Naive thymus-derived CD8-positive, alpha-beta T cell (primary cell): ENCODE data around the gene CATSPER3. TPM values are rescaled to one million over a fixed set of nuclear protein-coding genes. Genes with fewer than 3 reads are reported as not detected.
"Not testable (repeated sequence)": the region's sequence is repeated elsewhere in the genome, so short reads cannot be mapped to it uniquely, and the experiment has no call there.

ENCODE experiments used
- ATAC-seq, 2 donors: fragments of 150-1000 bp; cut with Tn5 transposase in 1 of 2; sonication (Bioruptor Pico), chemical (Tn5 transposase) in 1 of 2; 1 replicate in 1 of 2; 2 replicates in 1 of 2; pipeline ENCODE4 v1.10.0; 2021; ENCODE audit warnings: mild to moderate bottlenecking in 2 of 2, moderate library complexity in 2 of 2
- POLR2A ChIA-PET: fragments of 350-600 bp; sonication (Branson Sonifier 250); formaldehyde crosslinking; loops from one replicate; lab custom pipeline; 2021; ENCODE audit warnings: antibody characterized with exemption; lab: Charles Lee
- DNase-seq, 10 donors: peaks; one replicate each; pipeline versions ENCODE4 v3.0.0 to v3.0.0-alpha.2; 2020 to 2022
- H3K27ac Mint-ChIP-seq, 10 donors: one replicate each; pipeline ENCODE4 v1.8.0; 2020 to 2022; ENCODE audit warnings: mild to moderate bottlenecking in 10 of 10, mixed read lengths in 10 of 10, moderate library complexity in 4 of 10, inconsistent platforms in 1 of 10
- H3K27me3 Mint-ChIP-seq, 5 donors: one replicate each; pipeline ENCODE4 v1.8.0; 2021 to 2022; ENCODE audit warnings: mixed read lengths in 5 of 5
- H3K36me3 Mint-ChIP-seq, 3 donors: one replicate each; pipeline ENCODE4 v1.8.0; 2020 to 2022; ENCODE audit warnings: mixed read lengths in 3 of 3, mild to moderate bottlenecking in 2 of 3, inconsistent platforms in 1 of 3
- H3K4me1 Mint-ChIP-seq, 4 donors: one replicate each; pipeline ENCODE4 v1.8.0; 2021 to 2022; ENCODE audit warnings: mixed read lengths in 4 of 4
- H3K4me3 Mint-ChIP-seq, 10 donors: one replicate each; pipeline ENCODE4 v1.8.0; 2020 to 2022; ENCODE audit warnings: mild to moderate bottlenecking in 10 of 10, mixed read lengths in 10 of 10, moderate library complexity in 6 of 10, inconsistent platforms in 1 of 10
- H3K9me3 Mint-ChIP-seq, 9 donors: one replicate each; pipeline ENCODE4 v1.8.0; 2020 to 2022; ENCODE audit warnings: mixed read lengths in 9 of 9, mild to moderate bottlenecking in 3 of 9, inconsistent platforms in 1 of 9, moderate library complexity in 1 of 9
- polyA plus RNA-seq, 3 donors: library from polyadenylated mRNA; unstranded; fragments of 300-500 nt; fragmentation: Illumina TruSeq; gene quantifications; one replicate each; pipeline ENCODE4 v1.2.3, GENCODE V29; 2021
- total RNA-seq, 8 experiments: library from RNA in 2 of 8; stranded (reverse) in 2 of 8; gene quantifications; one replicate each; pipeline ENCODE4 v1.2.3 and lab custom pipeline; 2021 to 2026

The CATSPER3 gene
- total and polyA plus RNA-seq, 5 experiments from 2014 or later = 0.67 to 0.80 (median 0.78) TPM; not detected in 2

GRCh38 chr5:134976841-134977240 is 9.1 kb downstream of the CATSPER3 start:
- peaks cover 8 to 51% (median 35%) of the 10 kb centered on the region in 9 donors for H3K9me3 Mint-ChIP-seq
- H3K36me3 Mint-ChIP-seq = peaks cover 11 to 50% (median 39%) of the 10 kb centered on the region in 3 donors
- H3K27me3 Mint-ChIP-seq = peaks cover 0 to 6% (median 0%) of the 10 kb centered on the region in 5 donors
- POLR2A ChIA-PET = no interaction called here
- H3K4me1 Mint-ChIP-seq = no peaks in the 10 kb centered on the region
- H3K4me3 Mint-ChIP-seq = no peak overlapping the region
- ATAC-seq (no peak), DNase-seq (no peak)
- no peak overlapping the region for H3K27ac Mint-ChIP-seq

GRCh38 chr5:134979416-134979815 is 11.7 kb downstream of the CATSPER3 start:
- no peak for ATAC-seq
- no peaks in the 10 kb centered on the region for H3K4me1 Mint-ChIP-seq
- H3K4me3 Mint-ChIP-seq = no peak overlapping the region
- H3K27me3 Mint-ChIP-seq = peaks cover 0 to 22% (median 0%) of the 10 kb centered on the region in 5 donors
- DNase-seq = no peak
- peaks cover 12 to 75% (median 56%) of the 10 kb centered on the region in 9 donors for H3K9me3 Mint-ChIP-seq
- POLR2A ChIA-PET = no interaction called here
- H3K36me3 Mint-ChIP-seq = peaks cover 11 to 54% (median 49%) of the 10 kb centered on the region in 3 donors
- no peak overlapping the region for H3K27ac Mint-ChIP-seq

GRCh38 chr5:134982230-134982629 is 14.5 kb downstream of the CATSPER3 start:
- Mint-ChIP-seq H3K27ac (no peak overlapping the region), H3K9me3 (peaks cover 5 to 58% (median 43%) of the 10 kb centered on the region in 9 donors)

GRCh38 chr5:134989266-134989830 is 21.6 kb downstream of the CATSPER3 start:
- peak overlapping the region in 1 of 10 donors; percentile 13 for H3K27ac Mint-ChIP-seq

More at GRCh38 chr5:134982230-134982629, 14.5 kb downstream of the CATSPER3 start:
- H3K4me3 Mint-ChIP-seq = no peak overlapping the region
- POLR2A ChIA-PET = no interaction called here
- DNase-seq (no peak), ATAC-seq (no peak)
- H3K4me1 Mint-ChIP-seq = no peaks in the 10 kb centered on the region
- H3K27me3 Mint-ChIP-seq = peaks cover 0 to 22% (median 0%) of the 10 kb centered on the region in 5 donors
- peaks cover 4 to 42% (median 33%) of the 10 kb centered on the region in 3 donors for H3K36me3 Mint-ChIP-seq

GRCh38 chr5:134990183-134990582 is 22.5 kb downstream of the CATSPER3 start:
- H3K27me3 Mint-ChIP-seq, H3K27ac Mint-ChIP-seq, H3K4me3 Mint-ChIP-seq, ATAC-seq, H3K9me3 Mint-ChIP-seq, H3K4me1 Mint-ChIP-seq, DNase-seq, H3K36me3 Mint-ChIP-seq, POLR2A ChIA-PET: not testable (repeated sequence)

More at GRCh38 chr5:134989266-134989830, 21.6 kb downstream of the CATSPER3 start:
- H3K4me1 Mint-ChIP-seq = peaks cover 0 to 3% (median 0%) of the 10 kb centered on the region in 4 donors
- no peak for DNase-seq
- no peak overlapping the region for H3K4me3 Mint-ChIP-seq
- POLR2A ChIA-PET = no interaction called here
- ATAC-seq = no peak
- peaks cover 0 to 3% (median 0%) of the 10 kb centered on the region in 9 donors for H3K9me3 Mint-ChIP-seq
- H3K36me3 Mint-ChIP-seq = peaks cover 0 to 2% (median 0%) of the 10 kb centered on the region in 3 donors
- H3K27me3 Mint-ChIP-seq = peaks cover 0 to 6% (median 0%) of the 10 kb centered on the region in 5 donors

GRCh38 chr5:134992148-134992547 is 24.4 kb downstream of the CATSPER3 start:
- POLR2A ChIA-PET = no interaction called here
- Mint-ChIP-seq H3K27me3 (peaks cover 0 to 1% (median 0%) of the 10 kb centered on the region in 5 donors), H3K4me3 (no peak overlapping the region), H3K9me3 (peaks cover 0 to 3% (median 0%) of the 10 kb centered on the region in 9 donors), H3K4me1 (peaks cover 0 to 6% (median 2%) of the 10 kb centered on the region in 4 donors), H3K27ac (no peak overlapping the region), H3K36me3 (no peaks in the 10 kb centered on the region)
- ATAC-seq (no peak), DNase-seq (no peak)

GRCh38 chr5:134993161-134993560 is 25.5 kb downstream of the CATSPER3 start:
- Mint-ChIP-seq H3K4me1 (peaks cover 0 to 6% (median 2%) of the 10 kb centered on the region in 4 donors), H3K27me3 (no peaks in the 10 kb centered on the region), H3K4me3 (no peak overlapping the region), H3K9me3 (peaks cover 0 to 4% (median 0%) of the 10 kb centered on the region in 9 donors), H3K27ac (no peak overlapping the region), H3K36me3 (peaks cover 0 to 4% (median 3%) of the 10 kb centered on the region in 3 donors)
- DNase-seq (no peak), ATAC-seq (no peak)
- POLR2A ChIA-PET = no interaction called here

- H3K27ac Mint-ChIP-seq = peak overlapping the region in 2 of 10 donors; percentile 36 to 70
- H3K27me3 Mint-ChIP-seq = no peaks in the 10 kb centered on the region
- peaks cover 0 to 4% (median 3%) of the 10 kb centered on the region in 3 donors for H3K36me3 Mint-ChIP-seq
- H3K4me1 Mint-ChIP-seq = peaks cover 0 to 6% (median 2%) of the 10 kb centered on the region in 4 donors
- POLR2A ChIA-PET = no interaction called here
- DNase-seq = no peak
- peaks cover 0 to 4% (median 0%) of the 10 kb centered on the region in 9 donors for H3K9me3 Mint-ChIP-seq
- H3K4me3 Mint-ChIP-seq = no peak overlapping the region
- no peak for ATAC-seq
These were observed 27.0 kb downstream of the CATSPER3 start for GRCh38 chr5:134994560-134995156.

GRCh38 chr5:134995850-134996402 is 28.2 kb downstream of the CATSPER3 start:
- H3K36me3 Mint-ChIP-seq = peaks cover 0 to 5% (median 3%) of the 10 kb centered on the region in 3 donors
- no peaks in the 10 kb centered on the region for H3K27me3 Mint-ChIP-seq
- H3K9me3 Mint-ChIP-seq = peaks cover 0 to 7% (median 0%) of the 10 kb centered on the region in 9 donors
- H3K4me3 Mint-ChIP-seq = no peak overlapping the region
- no peak for DNase-seq
- POLR2A ChIA-PET = no interaction called here
- ATAC-seq = no peak
- no peak overlapping the region for H3K27ac Mint-ChIP-seq
- H3K4me1 Mint-ChIP-seq = peaks cover 0 to 6% (median 2%) of the 10 kb centered on the region in 4 donors

GRCh38 chr5:134997015-134997414 is 29.3 kb downstream of the CATSPER3 start:
- peaks cover 0 to 7% (median 0%) of the 10 kb centered on the region in 9 donors for H3K9me3 Mint-ChIP-seq
- H3K4me1 Mint-ChIP-seq = peaks cover 0 to 6% (median 2%) of the 10 kb centered on the region in 4 donors
- H3K4me3 Mint-ChIP-seq = no peak overlapping the region
- no peaks in the 10 kb centered on the region for H3K27me3 Mint-ChIP-seq
- POLR2A ChIA-PET = no interaction called here
- no peak for ATAC-seq
- peak overlapping the region in 1 of 10 donors; percentile 54 for H3K27ac Mint-ChIP-seq
- H3K36me3 Mint-ChIP-seq = peaks cover 0 to 9% (median 3%) of the 10 kb centered on the region in 3 donors
- DNase-seq = no peak

- H3K27ac Mint-ChIP-seq, H3K27me3 Mint-ChIP-seq, ATAC-seq, DNase-seq, H3K4me1 Mint-ChIP-seq, POLR2A ChIA-PET, H3K4me3 Mint-ChIP-seq, H3K9me3 Mint-ChIP-seq: not testable (repeated sequence)
- H3K36me3 Mint-ChIP-seq = peaks cover 0 to 13% (median 9%) of the 10 kb centered on the region in 3 donors
These were observed 30.4 kb downstream of the CATSPER3 start for GRCh38 chr5:134998068-134998467.

- H3K9me3 Mint-ChIP-seq = peaks cover 0 to 7% (median 0%) of the 10 kb centered on the region in 9 donors
- H3K4me3 Mint-ChIP-seq = no peak overlapping the region
- DNase-seq = no peak
- POLR2A ChIA-PET = no interaction called here
- peaks cover 0 to 12% (median 0%) of the 10 kb centered on the region in 5 donors for H3K27me3 Mint-ChIP-seq
- no peak overlapping the region for H3K27ac Mint-ChIP-seq
- peaks cover 0 to 3% (median 0%) of the 10 kb centered on the region in 4 donors for H3K4me1 Mint-ChIP-seq
- no peak for ATAC-seq
- peaks cover 0 to 11% (median 9%) of the 10 kb centered on the region in 3 donors for H3K36me3 Mint-ChIP-seq
These were observed 36.7 kb downstream of the CATSPER3 start for GRCh38 chr5:135004376-135004775.

- DNase-seq (no peak), ATAC-seq (no peak)
- peaks cover 0 to 3% (median 0%) of the 10 kb centered on the region in 9 donors for H3K9me3 Mint-ChIP-seq
- POLR2A ChIA-PET = no interaction called here
- no peak overlapping the region for H3K4me3 Mint-ChIP-seq
- peaks cover 0 to 11% (median 9%) of the 10 kb centered on the region in 3 donors for H3K36me3 Mint-ChIP-seq
- H3K27ac Mint-ChIP-seq = no peak overlapping the region
- H3K27me3 Mint-ChIP-seq = peaks cover 0 to 12% (median 0%) of the 10 kb centered on the region in 5 donors
- peaks cover 0 to 3% (median 0%) of the 10 kb centered on the region in 4 donors for H3K4me1 Mint-ChIP-seq
These were observed 37.4 kb downstream of the CATSPER3 start for GRCh38 chr5:135005076-135005475.
